Fibroblast of lung (primary cell): ENCODE results near the gene UBQLN1. TPM values are rescaled to one million over a fixed set of nuclear protein-coding genes. Genes with fewer than 3 reads are reported as not detected.

Source experiments
- DNase-seq, 2 donors: peaks; one replicate each; pipeline versions ENCODE4 v3.0.0 to v3.0.0-alpha.2; 2010; ENCODE audit warnings: low read depth in 2 of 2
- H2AFZ ChIP-seq: 2 replicates; pipeline ENCODE4 v1.5.1; 2012; ENCODE audit warnings: low read length, control low read depth, inconsistent platforms
- H3K27ac ChIP-seq: 2 replicates; pipeline ENCODE4 v1.5.1; 2011; ENCODE audit warnings: low read length, control low read depth; ENCODE audit not compliant: insufficient read depth
- H3K27me3 ChIP-seq: 2 replicates; pipeline ENCODE4 v1.5.1; 2011; ENCODE audit warnings: mild to moderate bottlenecking, low read length; ENCODE audit not compliant: control insufficient read depth, insufficient read depth
- H3K36me3 ChIP-seq: 2 replicates; pipeline ENCODE4 v1.5.1; 2011; ENCODE audit warnings: low read length; ENCODE audit not compliant: control insufficient read depth, insufficient read depth
- H3K4me1 ChIP-seq: 2 replicates; pipeline ENCODE4 v1.5.1; 2011; ENCODE audit warnings: low read length; ENCODE audit not compliant: control insufficient read depth, insufficient read depth; ENCODE audit errors: extremely low read depth
- H3K4me2 ChIP-seq: 2 replicates; pipeline ENCODE4 v1.5.1; 2011; ENCODE audit warnings: low read length, control low read depth; ENCODE audit not compliant: insufficient read depth; ENCODE audit errors: extremely low read depth
- H3K4me3 ChIP-seq, 4 experiments: fragments of 200-600 bp in 1 of 4; sonication (generic) in 1 of 4; replicated peaks in 1 of 4; 2 replicates each; pipeline ENCODE4 v1.5.1; 2011 to 2016; ENCODE audit warnings: low read length in 4 of 4, low read depth in 3 of 4, mild to moderate bottlenecking in 3 of 4, control low read depth in 2 of 4, inconsistent platforms in 1 of 4, mixed read lengths in 1 of 4; ENCODE audit not compliant: insufficient read depth in 1 of 4; ENCODE audit errors: control extremely low read depth in 1 of 4
- H3K79me2 ChIP-seq: 2 replicates; pipeline ENCODE4 v1.5.1; 2012; ENCODE audit warnings: mild to moderate bottlenecking, low read length, inconsistent platforms; ENCODE audit not compliant: control insufficient read depth, insufficient read depth
- H3K9ac ChIP-seq: 2 replicates; pipeline ENCODE4 v1.5.1; 2011; ENCODE audit warnings: mild to moderate bottlenecking, low read length, control low read depth; ENCODE audit not compliant: insufficient read depth
- H3K9me3 ChIP-seq: 2 replicates; pipeline ENCODE4 v1.5.1; 2012; ENCODE audit warnings: low read depth, low read length; ENCODE audit not compliant: control insufficient read depth, insufficient read depth
- H4K20me1 ChIP-seq: 2 replicates; pipeline ENCODE4 v1.5.1; 2011; ENCODE audit warnings: low read length; ENCODE audit not compliant: control insufficient read depth, insufficient read depth; ENCODE audit errors: extremely low read depth
- CTCF ChIP-seq, 2 donors: IDR thresholded peaks in 1 of 2; conservative IDR thresholded peaks in 1 of 2; 1 replicate in 1 of 2; 2 replicates in 1 of 2; pipeline ENCODE4 v1.5.1; 2011 to 2012; ENCODE audit warnings: low read length in 2 of 2, control low read depth in 1 of 2, inconsistent platforms in 1 of 2, low read depth in 1 of 2, mild to moderate bottlenecking in 1 of 2
- EZH2 ChIP-seq: IDR thresholded peaks from 2 replicates; pipeline ENCODE4 v1.5.1; 2012; ENCODE audit warnings: low read length, control low read depth, mild to moderate bottlenecking; ENCODE audit errors: missing control alignments
- polyA plus RNA-seq, 2 donors: library from polyadenylated mRNA; depleted of rRNA in 1 of 2; stranded (reverse) in 1 of 2; unstranded in 1 of 2; fragments of >200 nt; gene quantifications; 2 replicates each; pipeline ENCODE4 v1.2.1, GENCODE V29; 2011 to 2012; ENCODE audit warnings: missing spikeins in 1 of 2
- total RNA-seq: library from RNA; depleted of rRNA; stranded (reverse); fragments of >200 nt; gene quantifications from 2 replicates; pipeline ENCODE4 v1.2.1, GENCODE V29; 2014

UBQLN1 gene
- total and polyA plus RNA-seq, 2 donors (not counting 1 experiment from before 2014, with no cell fraction given) = 130 to 141 TPM

- Histone ChIP-seq H3K27ac (no peak overlapping the region), H4K20me1 (no peaks in the 10 kb centered on the region), H3K36me3 (no peaks in the 10 kb centered on the region), H2AFZ (no peak overlapping the region), H3K9me3 (no peaks in the 10 kb centered on the region), H3K4me2 (no peak overlapping the region), H3K4me3 (no peak overlapping the region), H3K9ac (no peak overlapping the region), H3K4me1 (no peaks in the 10 kb centered on the region), H3K27me3 (no peaks in the 10 kb centered on the region), H3K79me2 (no peaks in the 10 kb centered on the region)
- TF ChIP-seq EZH2 (no peak), CTCF (conservative IDR thresholded peaks at IDR 0.05 in 1 of 2, IDR thresholded peaks at IDR 0.05 in 1 of 2; ENCODE audit: low read depth in 1 of 2, low read length in 2 of 2) (no peak)
- DNase-seq = no peak
Observed at GRCh38 chr9:83715794-83716193, 8.0 kb upstream of the UBQLN1 start.

GRCh38 chr9:83715221-83715620, 7.5 kb upstream of the UBQLN1 start:
- no peak overlapping the region for H3K4me3 ChIP-seq
- no peak overlapping the region for H3K27ac ChIP-seq
- H3K9ac ChIP-seq = no peak overlapping the region
- no peaks in the 10 kb centered on the region for H3K36me3 ChIP-seq
- DNase-seq = no peak
- no peaks in the 10 kb centered on the region for H3K27me3 ChIP-seq
- no peak overlapping the region for H2AFZ ChIP-seq
- no peak overlapping the region for H3K4me2 ChIP-seq
- H3K4me1 ChIP-seq = no peaks in the 10 kb centered on the region
- no peaks in the 10 kb centered on the region for H3K79me2 ChIP-seq
- TF ChIP-seq EZH2 = no peak
- TF ChIP-seq CTCF (conservative IDR thresholded peaks at IDR 0.05 in 1 of 2, IDR thresholded peaks at IDR 0.05 in 1 of 2; ENCODE audit: low read depth in 1 of 2, low read length in 2 of 2) = no peak
- no peaks in the 10 kb centered on the region for H4K20me1 ChIP-seq
- no peaks in the 10 kb centered on the region for H3K9me3 ChIP-seq

GRCh38 chr9:83714329-83714728, 6.6 kb upstream of the UBQLN1 start:
- Histone ChIP-seq H3K27me3 (no peaks in the 10 kb centered on the region), H3K9ac (no peak overlapping the region), H3K4me1 (no peaks in the 10 kb centered on the region), H3K27ac (no peak overlapping the region), H3K4me3 (no peak overlapping the region), H3K79me2 (no peaks in the 10 kb centered on the region), H3K36me3 (no peaks in the 10 kb centered on the region), H3K4me2 (no peak overlapping the region), H3K9me3 (no peaks in the 10 kb centered on the region), H2AFZ (no peak overlapping the region), H4K20me1 (no peaks in the 10 kb centered on the region)
- TF ChIP-seq CTCF (conservative IDR thresholded peaks at IDR 0.05 in 1 of 2, IDR thresholded peaks at IDR 0.05 in 1 of 2; ENCODE audit: low read depth in 1 of 2, low read length in 2 of 2) (peak; percentile 35 to 45), EZH2 (no peak)
- DNase-seq = peak in 1 of 2 donors; percentile 18
